Activated naive CD4-positive, alpha-beta T cell treated with anti-CD3 and anti-CD28 coated beads, Interleukin-2, amount 50 U/mL, for 24 hours (primary cell): ENCODE results near the gene KIAA1191.
"Not testable (repeated sequence)": the region's sequence is repeated elsewhere in the genome, so short reads cannot be mapped to it uniquely, and the experiment has no call there.

ENCODE experiments used
- H3K27ac Mint-ChIP-seq: one replicate; pipeline ENCODE4 v1.8.0; 2021; ENCODE audit warnings: mild to moderate bottlenecking, mixed read lengths
- H3K27me3 Mint-ChIP-seq: one replicate; pipeline ENCODE4 v1.8.0; 2021; ENCODE audit warnings: mixed read lengths
- H3K36me3 Mint-ChIP-seq: one replicate; pipeline ENCODE4 v1.8.0; 2021; ENCODE audit warnings: mixed read lengths
- H3K4me1 Mint-ChIP-seq: one replicate; pipeline ENCODE4 v1.8.0; 2021; ENCODE audit warnings: mixed read lengths
- H3K4me3 Mint-ChIP-seq: one replicate; pipeline ENCODE4 v1.8.0; 2021; ENCODE audit warnings: mild to moderate bottlenecking, mixed read lengths
- H3K9me3 Mint-ChIP-seq: one replicate; pipeline ENCODE4 v1.8.0; 2021; ENCODE audit warnings: mixed read lengths

KIAA1191 gene

GRCh38 chr5:176317534-176318374, 43.8 kb downstream of the KIAA1191 start:
- Mint-ChIP-seq H3K4me1 (no peaks in the 10 kb centered on the region), H3K4me3 (no peak overlapping the region), H3K27ac (no peak overlapping the region), H3K36me3 (peaks cover 8% of the 10 kb centered on the region), H3K27me3 (no peaks in the 10 kb centered on the region), H3K9me3 (no peaks in the 10 kb centered on the region)

GRCh38 chr5:176305356-176305755, 56.2 kb downstream of the KIAA1191 start:
- not testable (repeated sequence) for H3K4me1 Mint-ChIP-seq, H3K4me3 Mint-ChIP-seq
- peaks cover 28% of the 10 kb centered on the region for H3K36me3 Mint-ChIP-seq

More at GRCh38 chr5:176305356-176305755, 56.2 kb downstream of the KIAA1191 start:
- not testable (repeated sequence) for H3K27me3 Mint-ChIP-seq, H3K27ac Mint-ChIP-seq, H3K9me3 Mint-ChIP-seq
